ENCODE measurements around the gene SLC34A3. TPM values are rescaled to one million over a fixed set of nuclear protein-coding genes. Genes with fewer than 3 reads are reported as not detected.
"Not testable (repeated sequence)": the region's sequence is repeated elsewhere in the genome, so short reads cannot be mapped to it uniquely, and the experiment has no call there.

The SLC34A3 gene
- total RNA-seq, 1 donor from 2014 or later, result not detected

- Mint-ChIP-seq H3K36me3 (ENCODE audit: unreplicated experiment) (no peaks in the 10 kb centered on the region), H3K9me3 (ENCODE audit: unreplicated experiment) (no peaks in the 10 kb centered on the region), H3K4me1 (ENCODE audit: unreplicated experiment) (peaks cover 19% of the 10 kb centered on the region), H3K4me3 (ENCODE audit: unreplicated experiment) (peak overlapping the region; percentile 85), H3K27me3 (ENCODE audit: unreplicated experiment) (no peaks in the 10 kb centered on the region), H3K27ac (ENCODE audit: unreplicated experiment) (no peak overlapping the region)
- no peak for DNase-seq (ENCODE audit: extremely low spot score, unreplicated experiment)
- TF ChIP-seq, protein P1, sequence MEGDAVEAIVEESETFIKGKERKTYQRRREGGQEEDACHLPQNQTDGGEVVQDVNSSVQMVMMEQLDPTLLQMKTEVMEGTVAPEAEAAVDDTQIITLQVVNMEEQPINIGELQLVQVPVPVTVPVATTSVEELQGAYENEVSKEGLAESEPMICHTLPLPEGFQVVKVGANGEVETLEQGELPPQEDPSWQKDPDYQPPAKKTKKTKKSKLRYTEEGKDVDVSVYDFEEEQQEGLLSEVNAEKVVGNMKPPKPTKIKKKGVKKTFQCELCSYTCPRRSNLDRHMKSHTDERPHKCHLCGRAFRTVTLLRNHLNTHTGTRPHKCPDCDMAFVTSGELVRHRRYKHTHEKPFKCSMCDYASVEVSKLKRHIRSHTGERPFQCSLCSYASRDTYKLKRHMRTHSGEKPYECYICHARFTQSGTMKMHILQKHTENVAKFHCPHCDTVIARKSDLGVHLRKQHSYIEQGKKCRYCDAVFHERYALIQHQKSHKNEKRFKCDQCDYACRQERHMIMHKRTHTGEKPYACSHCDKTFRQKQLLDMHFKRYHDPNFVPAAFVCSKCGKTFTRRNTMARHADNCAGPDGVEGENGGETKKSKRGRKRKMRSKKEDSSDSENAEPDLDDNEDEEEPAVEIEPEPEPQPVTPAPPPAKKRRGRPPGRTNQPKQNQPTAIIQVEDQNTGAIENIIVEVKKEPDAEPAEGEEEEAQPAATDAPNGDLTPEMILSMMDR (IDR thresholded peaks at IDR 0.05), result no peak
These were observed 26.2 kb downstream of the SLC34A3 start for GRCh38 chr9:137256856-137257255.

DNA sequence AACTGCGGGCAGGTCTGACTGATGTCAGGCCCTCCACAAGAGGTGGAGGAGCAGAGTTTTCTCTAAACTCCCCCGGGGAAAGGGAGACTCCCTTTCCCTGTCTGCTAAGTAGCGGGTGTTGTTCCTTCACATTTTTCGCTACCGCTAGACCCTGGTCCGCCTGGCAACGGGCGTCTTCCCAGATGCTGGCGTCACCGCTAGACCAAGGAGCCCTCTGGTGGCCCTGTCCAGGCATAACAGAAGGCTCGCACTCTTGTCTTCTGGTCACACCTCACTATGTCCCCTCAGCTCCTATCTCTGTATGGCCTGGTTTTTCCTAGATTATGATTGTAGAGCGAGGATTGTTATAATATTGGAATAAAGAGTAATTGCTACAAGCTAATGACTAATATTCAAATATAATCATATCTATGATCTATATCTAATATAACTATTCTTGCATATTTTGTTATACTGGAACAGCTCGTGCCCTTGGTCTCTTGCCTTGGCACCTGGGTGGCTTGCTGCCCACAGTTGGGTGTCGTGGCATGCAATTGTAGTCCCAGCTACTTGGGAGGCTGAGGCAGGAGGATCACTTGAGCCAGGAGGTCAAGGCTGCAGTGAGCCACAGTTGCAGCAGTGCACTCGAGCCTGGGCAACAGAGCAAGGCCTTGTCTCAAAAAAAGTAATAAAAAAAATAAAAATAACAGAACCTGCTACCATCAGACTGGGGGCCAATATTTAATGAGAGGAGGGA, 31.6 kb downstream of the SLC34A3 start:
- H3K36me3 Mint-ChIP-seq (ENCODE audit: unreplicated experiment); H3K27ac Mint-ChIP-seq (ENCODE audit: unreplicated experiment); H3K4me1 Mint-ChIP-seq (ENCODE audit: unreplicated experiment); H3K9me3 Mint-ChIP-seq (ENCODE audit: unreplicated experiment); H3K27me3 Mint-ChIP-seq (ENCODE audit: unreplicated experiment); H3K4me3 Mint-ChIP-seq (ENCODE audit: unreplicated experiment); DNase-seq (ENCODE audit: extremely low spot score, unreplicated experiment): not testable (repeated sequence)
- TF ChIP-seq, protein P1 (IDR thresholded peaks at IDR 0.05), result peak; percentile 55

DNA sequence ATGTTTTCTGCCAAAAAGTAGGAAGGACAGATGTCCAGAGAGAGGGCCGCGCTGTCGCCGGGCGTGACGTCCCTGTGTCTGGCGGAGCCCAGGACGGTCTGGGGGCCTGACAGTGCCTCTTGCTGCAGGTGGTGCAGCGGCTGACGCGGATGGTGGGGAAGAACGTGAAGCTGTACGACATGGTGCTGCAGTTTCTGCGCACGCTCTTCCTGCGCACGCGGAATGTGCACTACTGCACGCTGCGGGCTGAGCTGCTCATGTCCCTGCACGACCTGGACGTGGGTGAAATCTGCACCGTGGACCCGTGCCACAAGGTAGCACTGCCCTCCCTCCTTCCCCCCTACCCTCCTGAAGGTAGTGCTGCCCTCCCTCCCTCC, 32.2 kb downstream of the SLC34A3 start:
- H3K4me1 Mint-ChIP-seq (ENCODE audit: unreplicated experiment), result peaks cover 7% of the 10 kb centered on the region
- H3K27me3 Mint-ChIP-seq (ENCODE audit: unreplicated experiment), result no peaks in the 10 kb centered on the region
- TF ChIP-seq, protein P1 (IDR thresholded peaks at IDR 0.05), result no peak
- peaks cover 8% of the 10 kb centered on the region for H3K36me3 Mint-ChIP-seq (ENCODE audit: unreplicated experiment)
- no peak for DNase-seq (ENCODE audit: extremely low spot score, unreplicated experiment)
- H3K4me3 Mint-ChIP-seq (ENCODE audit: unreplicated experiment), result no peak overlapping the region
- no peaks in the 10 kb centered on the region for H3K9me3 Mint-ChIP-seq (ENCODE audit: unreplicated experiment)
- H3K27ac Mint-ChIP-seq (ENCODE audit: unreplicated experiment), result no peak overlapping the region

DNA sequence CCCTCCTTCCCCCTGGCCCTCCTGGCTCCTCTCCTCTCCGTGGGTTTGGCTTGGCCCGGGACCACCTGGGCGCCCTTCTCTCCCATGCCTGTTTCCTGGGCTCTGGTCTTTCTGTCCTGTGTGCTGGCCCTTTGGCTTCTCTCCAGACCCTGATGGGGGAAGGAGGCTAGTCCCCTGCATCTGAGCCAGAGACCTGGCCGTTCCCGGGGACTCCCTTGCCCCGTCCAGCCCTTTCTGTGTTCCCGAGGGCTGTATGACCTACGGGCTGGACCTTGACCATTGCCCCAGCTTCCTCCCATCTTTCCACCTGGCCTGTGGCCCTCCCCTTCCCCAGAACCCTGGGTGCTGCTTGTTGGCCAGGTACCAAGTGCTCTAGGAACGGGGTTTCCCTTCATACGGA, 32.8 kb downstream of the SLC34A3 start:
- peaks cover 8% of the 10 kb centered on the region for H3K36me3 Mint-ChIP-seq (ENCODE audit: unreplicated experiment)
- H3K27ac Mint-ChIP-seq (ENCODE audit: unreplicated experiment), result no peak overlapping the region
- H3K4me1 Mint-ChIP-seq (ENCODE audit: unreplicated experiment), result peaks cover 8% of the 10 kb centered on the region
- DNase-seq (ENCODE audit: extremely low spot score, unreplicated experiment), result no peak
- TF ChIP-seq, protein P1 (IDR thresholded peaks at IDR 0.05), result no peak
- H3K4me3 Mint-ChIP-seq (ENCODE audit: unreplicated experiment), result no peak overlapping the region
- H3K27me3 Mint-ChIP-seq (ENCODE audit: unreplicated experiment), result no peaks in the 10 kb centered on the region
- no peaks in the 10 kb centered on the region for H3K9me3 Mint-ChIP-seq (ENCODE audit: unreplicated experiment)

- no peaks in the 10 kb centered on the region for H3K27me3 Mint-ChIP-seq (ENCODE audit: unreplicated experiment)
- TF ChIP-seq, protein P1 (IDR thresholded peaks at IDR 0.05), result no peak
These were observed 33.4 kb downstream of the SLC34A3 start for GRCh38 chr9:137264067-137264466.

More at GRCh38 chr9:137264067-137264466, 33.4 kb downstream of the SLC34A3 start:
- Mint-ChIP-seq H3K9me3 (ENCODE audit: unreplicated experiment) (no peaks in the 10 kb centered on the region), H3K4me3 (ENCODE audit: unreplicated experiment) (no peak overlapping the region), H3K27ac (ENCODE audit: unreplicated experiment) (no peak overlapping the region), H3K4me1 (ENCODE audit: unreplicated experiment) (peaks cover 13% of the 10 kb centered on the region), H3K36me3 (ENCODE audit: unreplicated experiment) (peaks cover 8% of the 10 kb centered on the region)
- no peak for DNase-seq (ENCODE audit: extremely low spot score, unreplicated experiment)

Measured in osteocyte (in vitro differentiated cells).